GM23338 (cell line): ENCODE results near the gene RCAN3. TPM values are rescaled to one million over a fixed set of nuclear protein-coding genes. Genes with fewer than 3 reads are reported as not detected.

Experiments used
- ATAC-seq: fragments of 200-7000 bp; cut with Tn5 transposase; 3 replicates; pipeline ENCODE4 v1.9.1; 2020
- DNase-seq: peaks from one replicate; pipeline ENCODE4 v3.0.0-alpha.2; 2015; ENCODE audit warnings: low spot score
- H2AFZ ChIP-seq: fragments of 200-600 bp; sonication (generic); 2 replicates; pipeline ENCODE4 v1.8.0; 2016; ENCODE audit warnings: antibody characterized with exemption, mild to moderate bottlenecking, moderate library complexity
- H3F3A ChIP-seq: fragments of 200-600 bp; sonication (generic); replicated peaks from 2 replicates; pipeline ENCODE4 v1.8.0; 2017; ENCODE audit warnings: antibody characterized with exemption, mixed run types, low read depth
- H3K27ac ChIP-seq: fragments of 200-600 bp; sonication (generic); 2 replicates; pipeline ENCODE4 v1.6.1; 2016; ENCODE audit warnings: low read depth
- H3K27me3 ChIP-seq: fragments of 200-600 bp; sonication (generic); 2 replicates; pipeline ENCODE4 v1.8.0; 2016; ENCODE audit warnings: mild to moderate bottlenecking, mixed run types, moderate library complexity; ENCODE audit not compliant: insufficient read depth
- H3K36me3 ChIP-seq: fragments of 200-600 bp; sonication (generic); 2 replicates; pipeline ENCODE4 v1.8.0; 2016; ENCODE audit warnings: mild to moderate bottlenecking; ENCODE audit not compliant: insufficient read depth
- H3K4me1 ChIP-seq: fragments of 200-600 bp; sonication (generic); 2 replicates; pipeline ENCODE4 v1.8.0; 2016; ENCODE audit warnings: mild to moderate bottlenecking, moderate library complexity; ENCODE audit not compliant: insufficient read depth
- H3K4me2 ChIP-seq: fragments of 200-600 bp; sonication (generic); 2 replicates; pipeline ENCODE4 v1.7.1; 2017; ENCODE audit warnings: mixed run types
- H3K4me3 ChIP-seq: fragments of 200-600 bp; sonication (generic); 2 replicates; pipeline ENCODE4 v1.6.1; 2016; ENCODE audit warnings: mixed run types
- H3K79me2 ChIP-seq: fragments of 200-600 bp; sonication (generic); replicated peaks from 2 replicates; pipeline ENCODE4 v1.8.0; 2017; ENCODE audit warnings: mild to moderate bottlenecking; ENCODE audit not compliant: insufficient read depth
- H3K9me2 ChIP-seq: fragments of 200-600 bp; sonication (generic); 2 replicates; pipeline ENCODE4 v1.8.0; 2017; ENCODE audit not compliant: insufficient read depth
- H4K20me1 ChIP-seq: fragments of 200-600 bp; sonication (generic); replicated peaks from 2 replicates; pipeline ENCODE4 v1.8.0; 2017; ENCODE audit warnings: mild to moderate bottlenecking; ENCODE audit not compliant: insufficient read depth
- H3K27ac Mint-ChIP-seq: 2 replicates; pipeline ENCODE4 v1.8.0; 2020; ENCODE audit warnings: inconsistent platforms, mild to moderate bottlenecking, moderate library complexity, mixed read lengths
- H3K27me3 Mint-ChIP-seq: 3 replicates; pipeline ENCODE4 v1.8.0; 2022; ENCODE audit warnings: low read depth, mild to moderate bottlenecking, moderate library complexity, mixed read lengths, inconsistent platforms; ENCODE audit not compliant: insufficient read depth, poor library complexity
- H3K36me3 Mint-ChIP-seq: 3 replicates; pipeline ENCODE4 v1.8.0; 2021; ENCODE audit warnings: low read depth, mild to moderate bottlenecking, inconsistent platforms, moderate library complexity, mixed read lengths
- H3K4me1 Mint-ChIP-seq: 3 replicates; pipeline ENCODE4 v1.8.0; 2020; ENCODE audit warnings: mild to moderate bottlenecking, inconsistent platforms, mixed read lengths
- H3K4me3 Mint-ChIP-seq: 3 replicates; pipeline ENCODE4 v1.8.0; 2021; ENCODE audit warnings: moderate library complexity, mild to moderate bottlenecking, inconsistent platforms, mixed read lengths
- H3K9me3 Mint-ChIP-seq: 3 replicates; pipeline ENCODE4 v1.8.0; 2020; ENCODE audit warnings: moderate library complexity, mild to moderate bottlenecking, inconsistent platforms, mixed read lengths
- EZH2phosphoT487 ChIP-seq: fragments of 200-600 bp; sonication (generic); IDR thresholded peaks from one replicate; pipeline ENCODE4 v1.8.1; 2018; ENCODE audit warnings: antibody characterized with exemption; ENCODE audit not compliant: unreplicated experiment
- STAT1 ChIP-seq: IDR thresholded peaks from one replicate; pipeline ENCODE4 v1.6.1; 2016; ENCODE audit warnings: antibody characterized with exemption; ENCODE audit not compliant: unreplicated experiment
- ZNF462 ChIP-seq: fragments of 250-450 bp; sonication (Bioruptor Pico); IDR thresholded peaks from 2 replicates; pipeline ENCODE4 v1.5.0; 2020; ENCODE audit warnings: mild to moderate bottlenecking, moderate library complexity
- polyA plus RNA-seq: library from polyadenylated mRNA; unstranded; fragments of >200 nt; fragmentation: Nextera tagmentation; extraction: Ambion mirVana; gene quantifications from 2 replicates; pipeline ENCODE4 v1.2.1, GENCODE V29; 2016
- total RNA-seq: library from RNA; depleted of rRNA; stranded (reverse); fragments of >200 nt; shearing (Covaris generic); gene quantifications from 2 replicates; pipeline ENCODE4 v1.2.3, GENCODE V29; 2014
- TF ChIP-seq, protein P1 (sequence below): IDR thresholded peaks from 2 replicates; pipeline ENCODE4 v1.6.1; 2016; ENCODE audit warnings: antibody characterized with exemption

Gene RCAN3
- total and polyA plus RNA-seq, 2 experiments from 2014 or later = 8.9 to 11.2 TPM

GRCh38 chr1:24588573-24588972 lies 85.9 kb downstream of the RCAN3 start (continued):
- no peak for TF ChIP-seq ZNF462

DNA sequence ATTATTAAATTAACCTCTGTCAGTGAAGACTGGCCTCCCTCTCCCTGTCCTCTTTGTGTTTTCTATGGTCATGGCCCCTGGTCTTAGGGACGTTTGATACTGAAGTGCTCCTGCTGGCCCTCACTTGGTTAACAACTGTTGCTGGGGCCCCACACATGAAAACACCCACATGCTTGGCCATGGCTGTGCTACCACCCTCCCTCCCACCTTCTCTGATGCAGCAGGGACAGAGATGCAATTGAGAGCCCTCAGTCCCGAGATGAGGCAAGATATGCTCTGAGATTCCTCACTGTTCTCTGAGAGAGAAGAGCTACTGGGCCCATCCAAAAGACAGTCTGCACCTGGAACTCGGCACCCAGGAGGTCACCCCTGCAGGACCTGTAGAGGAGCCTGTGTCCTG lies 86.6 kb downstream of the RCAN3 start:
- Histone ChIP-seq H3K36me3 (no peaks in the 10 kb centered on the region), H3K4me1 (no peaks in the 10 kb centered on the region), H2AFZ (no peak overlapping the region), H3K4me2 (no peak overlapping the region), H3K79me2 (no peaks in the 10 kb centered on the region), H4K20me1 (no peaks in the 10 kb centered on the region), H3K27ac (no peak overlapping the region), H3F3A (no peaks in the 10 kb centered on the region), H3K4me3 (no peak overlapping the region), H3K27me3 (no peaks in the 10 kb centered on the region), H3K9me2 (no peaks in the 10 kb centered on the region)
- Mint-ChIP-seq H3K9me3 (no peaks in the 10 kb centered on the region), H3K4me3 (no peak overlapping the region), H3K27me3 (peaks cover 1% of the 10 kb centered on the region), H3K4me1 (no peaks in the 10 kb centered on the region), H3K36me3 (no peaks in the 10 kb centered on the region), H3K27ac (no peak overlapping the region)
- DNase-seq (no peak), ATAC-seq (no peak)
- no peak for TF ChIP-seq STAT1
- TF ChIP-seq EZH2phosphoT487 = no peak
- TF ChIP-seq, protein P1, sequence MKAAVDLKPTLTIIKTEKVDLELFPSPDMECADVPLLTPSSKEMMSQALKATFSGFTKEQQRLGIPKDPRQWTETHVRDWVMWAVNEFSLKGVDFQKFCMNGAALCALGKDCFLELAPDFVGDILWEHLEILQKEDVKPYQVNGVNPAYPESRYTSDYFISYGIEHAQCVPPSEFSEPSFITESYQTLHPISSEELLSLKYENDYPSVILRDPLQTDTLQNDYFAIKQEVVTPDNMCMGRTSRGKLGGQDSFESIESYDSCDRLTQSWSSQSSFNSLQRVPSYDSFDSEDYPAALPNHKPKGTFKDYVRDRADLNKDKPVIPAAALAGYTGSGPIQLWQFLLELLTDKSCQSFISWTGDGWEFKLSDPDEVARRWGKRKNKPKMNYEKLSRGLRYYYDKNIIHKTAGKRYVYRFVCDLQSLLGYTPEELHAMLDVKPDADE = no peak
- TF ChIP-seq ZNF462 = no peak
